ENCODE data around the gene KBTBD12.

Gene KBTBD12

DNA sequence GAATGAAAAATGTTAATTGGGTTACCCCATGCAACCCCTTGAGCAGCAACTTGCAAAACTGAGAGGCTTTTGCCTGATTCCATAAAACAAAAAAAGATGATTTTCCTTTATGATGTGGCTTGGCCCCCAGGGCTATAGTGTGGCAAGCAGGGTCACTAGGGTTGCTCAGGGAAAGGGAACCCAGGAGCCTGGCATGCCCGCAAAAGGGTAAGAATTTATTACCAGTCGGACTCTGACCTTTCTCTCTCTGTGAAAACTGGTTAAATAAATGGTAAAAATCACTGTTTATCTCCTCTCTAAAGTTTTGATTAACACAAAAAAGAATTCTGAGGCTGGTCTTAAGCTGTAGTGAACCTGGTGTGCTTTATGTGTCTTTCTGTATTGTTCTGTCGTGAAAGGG lies 99.5 kb downstream of the KBTBD12 start:
- no peaks in the 10 kb centered on the region for H3K36me3 Mint-ChIP-seq (ENCODE audit: low read depth)
- H3K9me3 Mint-ChIP-seq = no peaks in the 10 kb centered on the region
- peaks cover 7% of the 10 kb centered on the region for H3K27me3 Mint-ChIP-seq
- H3K27ac Mint-ChIP-seq = no peak overlapping the region
- no peak overlapping the region for H3K4me3 Mint-ChIP-seq
- peaks cover 4% of the 10 kb centered on the region for H3K4me1 Mint-ChIP-seq (ENCODE audit: low read depth)

DNA sequence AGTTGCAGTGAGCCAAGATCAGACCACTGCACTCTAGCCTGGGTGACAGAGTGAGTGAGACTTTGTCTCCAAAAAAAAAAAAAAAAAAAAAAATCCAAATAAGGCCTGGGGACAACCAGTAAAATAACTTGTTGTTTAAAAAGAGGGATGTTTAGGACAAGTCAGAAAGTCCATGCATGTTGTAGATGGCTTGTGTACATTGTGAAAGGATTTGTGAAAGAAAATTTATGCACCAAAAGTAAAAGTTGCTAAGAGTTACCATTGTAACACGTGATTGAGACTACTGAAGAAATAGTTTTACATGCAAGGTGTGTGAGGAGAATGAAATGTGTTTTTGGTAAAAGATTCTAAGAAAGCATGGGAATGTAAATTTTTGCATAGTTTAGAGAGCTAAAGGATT lies 101.5 kb downstream of the KBTBD12 start:
- Mint-ChIP-seq H3K4me1 (ENCODE audit: low read depth) (peaks cover under 1% of the 10 kb centered on the region), H3K27ac (no peak overlapping the region), H3K27me3 (peaks cover 4% of the 10 kb centered on the region), H3K36me3 (ENCODE audit: low read depth) (no peaks in the 10 kb centered on the region), H3K4me3 (no peak overlapping the region), H3K9me3 (no peaks in the 10 kb centered on the region)

DNA sequence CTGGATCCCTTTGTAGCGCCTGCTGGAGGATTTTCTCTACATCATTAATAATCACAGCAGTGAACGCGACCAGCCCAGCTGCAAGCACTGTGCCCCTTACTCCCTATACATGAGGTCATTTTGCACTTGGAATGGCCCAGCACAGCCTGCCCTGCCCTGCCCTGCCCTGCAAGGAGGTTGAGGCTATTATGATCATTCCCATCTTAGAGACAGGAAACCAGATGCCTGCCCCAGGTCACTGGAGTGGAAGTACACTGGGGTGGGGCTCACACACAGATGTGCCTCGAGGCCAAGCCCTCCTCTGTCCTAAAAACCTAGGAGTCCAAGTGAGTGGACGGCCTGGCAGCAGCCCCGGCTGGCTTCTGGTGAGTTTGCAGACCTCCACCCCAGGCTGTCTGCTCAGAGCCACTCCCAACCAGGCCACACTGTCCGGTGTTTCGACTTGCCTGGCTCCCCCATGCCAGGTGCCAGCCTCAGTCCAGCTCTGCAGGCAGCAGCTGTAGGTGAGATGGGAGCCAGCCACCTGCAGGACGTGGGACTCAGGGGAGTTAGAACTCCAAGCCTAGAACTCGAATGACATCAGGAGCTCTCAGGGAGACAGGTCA lies 106.8 kb downstream of the KBTBD12 start:
- H3K27me3 Mint-ChIP-seq = no peaks in the 10 kb centered on the region
- no peak overlapping the region for H3K27ac Mint-ChIP-seq
- H3K9me3 Mint-ChIP-seq = no peaks in the 10 kb centered on the region
- no peaks in the 10 kb centered on the region for H3K4me1 Mint-ChIP-seq (ENCODE audit: low read depth)
- H3K4me3 Mint-ChIP-seq = no peak overlapping the region
- no peaks in the 10 kb centered on the region for H3K36me3 Mint-ChIP-seq (ENCODE audit: low read depth)

DNA sequence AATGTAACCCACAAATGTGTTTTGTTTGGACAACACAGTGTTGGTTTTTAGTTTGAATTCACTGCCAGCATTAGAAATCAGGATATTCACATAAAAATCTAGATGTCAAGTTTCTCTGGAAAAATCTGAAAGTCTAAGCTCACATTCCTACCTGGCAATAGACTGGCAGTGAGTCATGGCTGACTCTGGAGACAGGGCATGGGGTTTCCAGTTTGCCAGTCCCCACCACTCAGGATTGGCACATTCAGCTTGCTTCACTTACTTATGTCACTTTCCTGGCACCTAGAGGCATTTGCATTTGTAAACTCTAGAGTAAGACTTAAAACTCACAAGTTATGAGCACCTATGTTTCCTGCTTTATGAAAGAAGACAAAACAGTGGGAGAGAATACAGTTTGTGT lies 118.1 kb downstream of the KBTBD12 start:
- H3K27ac Mint-ChIP-seq = no peak overlapping the region
- H3K4me3 Mint-ChIP-seq = no peak overlapping the region
- H3K36me3 Mint-ChIP-seq (ENCODE audit: low read depth) = no peaks in the 10 kb centered on the region
- no peaks in the 10 kb centered on the region for H3K4me1 Mint-ChIP-seq (ENCODE audit: low read depth)
- H3K9me3 Mint-ChIP-seq = no peaks in the 10 kb centered on the region
- H3K27me3 Mint-ChIP-seq = peaks cover 7% of the 10 kb centered on the region

DNA sequence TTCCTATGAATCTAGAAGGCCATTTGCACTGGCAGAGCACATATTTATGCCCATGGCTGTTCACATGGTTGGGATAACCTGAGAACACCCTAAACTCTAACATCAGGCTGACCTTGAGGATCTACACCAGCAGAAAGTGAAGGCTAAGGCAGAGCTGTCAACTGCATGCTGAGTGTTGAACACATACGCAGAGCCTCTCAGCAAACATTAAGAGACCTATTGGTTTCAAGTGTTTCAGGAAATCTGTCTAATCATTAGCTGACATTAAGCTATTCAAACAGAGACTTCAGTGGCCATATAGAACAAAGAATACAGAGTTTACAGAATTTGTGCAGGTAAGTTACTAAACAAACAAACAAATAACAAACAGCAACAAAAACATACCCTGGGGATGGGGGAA lies 121.1 kb downstream of the KBTBD12 start:
- Mint-ChIP-seq H3K4me3 (no peak overlapping the region), H3K4me1 (ENCODE audit: low read depth) (no peaks in the 10 kb centered on the region)

More for the DNA sequence above, 121.1 kb downstream of the KBTBD12 start:
- H3K27ac Mint-ChIP-seq = no peak overlapping the region
- peaks cover 12% of the 10 kb centered on the region for H3K27me3 Mint-ChIP-seq
- H3K36me3 Mint-ChIP-seq (ENCODE audit: low read depth) = no peaks in the 10 kb centered on the region
- no peaks in the 10 kb centered on the region for H3K9me3 Mint-ChIP-seq
